Spleen (tissue), 7 donors: ENCODE measurements around the gene PSMB8.

Experiments used
- CTCF ChIP-seq, 11 experiments: fragments of 200-600 bp in 7 of 11; fragments of 450-650 bp in 4 of 11; sonication (generic) in 4 of 11; IDR thresholded peaks in 8 of 11; conservative IDR thresholded peaks in 3 of 11; 1 replicate in 7 of 11; 2 replicates in 4 of 11; pipeline versions ENCODE4 v1.4.0 to v1.8.0; 2016 to 2021; ENCODE audit warnings: antibody characterized with exemption in 11 of 11, inconsistent platforms in 4 of 11, mild to moderate bottlenecking in 1 of 11
- POLR2A ChIP-seq, 3 donors: fragments of 450-650 bp; IDR thresholded peaks; one replicate each; pipeline ENCODE4 v1.5.1; 2017; ENCODE audit warnings: antibody characterized with exemption in 3 of 3, mild to moderate bottlenecking in 1 of 3
- POLR2AphosphoS5 ChIP-seq, 3 donors: sonication (generic); formaldehyde crosslinking; IDR thresholded peaks; one replicate each; pipeline ENCODE4 v1.5.1; 2017; ENCODE audit warnings: antibody characterized with exemption in 3 of 3
- donor health status: DM: no; HTN: no; CAD: no; lungs with moderate emphysema.
- donor health status: DM: no; HTN: no; CAD: no.
- donor health status: DM: no; HTN: no; CAD: no.

GRCh38 chr6:32854376-32855178, 10.7 kb upstream of the PSMB8 start:
- no peak for TF ChIP-seq POLR2AphosphoS5 (IDR thresholded peaks at IDR 0.05)
- no peak for TF ChIP-seq POLR2A (IDR thresholded peaks at IDR 0.05)
- TF ChIP-seq CTCF (IDR thresholded peaks at IDR 0.05 in 8 of 11, conservative IDR thresholded peaks at IDR 0.05 in 3 of 11), result no peak
